Measurements from ENCODE around the gene C19orf25.

The C19orf25 gene

DNA sequence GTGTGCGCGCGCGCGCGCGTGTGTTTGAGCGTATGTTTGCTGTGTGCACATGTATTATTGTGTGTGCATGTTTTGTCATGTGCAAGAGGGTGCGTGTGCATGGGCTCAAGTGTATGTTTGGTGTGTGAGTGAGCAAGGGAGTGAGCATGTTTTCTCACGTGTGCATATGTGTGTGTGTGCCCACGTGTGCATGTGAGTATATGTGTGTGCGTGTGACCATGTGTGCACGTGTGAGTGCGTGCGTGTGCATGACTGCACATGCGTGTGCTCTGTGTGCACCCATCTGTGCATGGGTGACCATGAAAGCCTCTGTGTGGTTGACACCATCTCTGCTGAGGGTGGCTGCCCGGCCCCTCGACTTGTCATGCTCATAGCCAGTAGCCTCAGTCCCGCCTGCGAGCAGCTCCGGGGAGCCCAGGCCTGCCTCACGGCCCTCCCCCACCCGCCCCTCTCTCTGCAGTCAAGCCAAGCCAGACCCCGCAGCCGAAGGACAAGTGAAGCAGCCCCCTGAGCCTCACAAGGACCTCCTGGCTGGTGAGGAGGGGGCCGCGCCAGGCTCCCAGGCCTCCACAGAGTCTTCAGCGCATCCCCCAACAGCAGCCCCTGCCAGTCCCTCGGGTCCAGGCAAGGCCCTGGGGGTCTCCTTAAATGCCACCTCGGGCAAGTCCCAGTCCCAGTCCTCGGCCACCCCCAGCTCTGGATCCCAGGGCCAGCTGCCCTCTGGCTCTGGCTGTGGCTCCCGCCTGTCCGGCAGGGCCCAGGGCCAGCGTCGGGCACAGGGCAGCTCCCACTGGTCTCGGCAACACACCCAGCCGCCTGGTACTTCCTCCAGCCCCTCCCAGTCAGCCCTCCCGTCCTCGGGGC, 17.9 kb upstream of the C19orf25 start:
- no peak for DNase-seq (ENCODE audit: low spot score)

DNA sequence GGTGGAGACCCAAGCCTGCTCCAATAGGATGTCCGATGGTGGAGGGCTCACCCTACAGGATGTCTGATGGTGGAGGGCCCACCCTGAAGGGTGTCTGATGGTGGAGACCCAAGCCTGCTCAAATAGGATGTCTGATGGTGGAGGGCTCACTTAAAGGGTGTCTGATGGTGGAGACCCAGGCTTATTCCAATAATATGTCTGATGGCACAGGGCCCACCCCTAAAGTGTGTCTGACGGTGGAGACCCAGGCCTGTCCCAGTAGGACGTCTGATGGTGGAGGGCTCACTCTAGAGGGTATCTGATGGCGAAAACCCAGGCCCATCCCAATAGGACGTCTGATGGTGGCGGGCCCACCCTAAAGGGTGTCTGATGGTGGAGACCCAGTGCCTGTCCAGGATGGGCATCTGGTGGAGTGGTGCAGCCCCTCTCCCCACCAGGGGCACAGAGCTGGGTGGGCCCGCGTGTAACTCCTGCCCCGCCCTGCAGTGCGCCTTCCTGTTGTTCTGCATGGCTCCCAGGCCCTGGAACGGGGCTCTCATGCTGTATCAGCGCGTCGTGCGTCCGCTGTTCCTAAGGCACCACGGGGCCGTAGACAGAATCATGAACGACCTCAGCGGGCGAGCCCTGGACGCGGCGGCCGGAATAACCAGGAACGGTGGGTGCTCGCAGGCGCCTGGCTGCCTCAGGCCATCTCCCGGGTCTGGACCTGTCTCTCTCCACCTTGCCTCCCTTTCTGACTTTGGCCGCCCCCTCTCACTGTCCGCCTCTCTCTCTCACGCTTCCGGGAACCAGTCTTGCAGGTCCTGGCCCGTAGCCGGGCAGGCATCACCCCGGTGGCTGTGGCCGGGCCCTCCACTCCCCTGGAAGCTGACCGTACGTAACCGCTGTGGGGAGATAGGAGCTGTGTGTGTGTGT, 17.0 kb upstream of the C19orf25 start:
- DNase-seq (ENCODE audit: low spot score), result no peak

DNA sequence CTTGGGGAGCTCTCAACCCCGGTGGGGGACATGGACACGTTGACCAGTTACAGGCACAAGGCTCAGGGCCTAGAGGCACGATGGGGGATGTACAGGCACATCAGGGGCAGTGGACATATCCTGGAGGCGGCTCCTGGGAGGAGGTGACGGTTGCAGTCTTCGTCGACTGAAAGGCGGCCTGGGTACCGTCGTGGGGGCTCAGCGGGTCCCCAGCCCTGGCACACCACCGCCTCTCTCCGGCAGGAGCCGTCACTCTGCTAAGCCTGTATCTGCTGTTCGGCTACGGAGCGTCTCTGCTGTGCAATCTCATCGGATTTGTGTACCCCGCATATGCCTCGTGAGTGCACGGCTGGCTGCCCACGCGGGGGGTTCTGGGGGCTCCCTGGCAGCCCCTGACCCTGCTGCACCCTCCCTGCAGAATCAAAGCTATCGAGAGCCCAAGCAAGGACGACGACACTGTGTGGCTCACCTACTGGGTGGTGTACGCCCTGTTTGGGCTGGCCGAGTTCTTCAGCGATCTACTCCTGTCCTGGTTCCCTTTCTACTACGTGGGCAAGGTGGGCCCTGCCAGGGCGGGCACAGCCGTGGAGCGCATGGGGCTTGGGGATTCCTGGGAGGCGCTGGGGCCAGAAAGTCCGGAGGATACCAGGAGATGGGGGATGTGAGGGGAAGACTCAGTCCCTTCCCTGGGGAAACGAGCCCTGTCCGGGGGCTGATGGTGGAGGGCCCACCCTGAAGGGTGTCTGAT, 16.2 kb upstream of the C19orf25 start:
- no peak for DNase-seq (ENCODE audit: low spot score)

DNA sequence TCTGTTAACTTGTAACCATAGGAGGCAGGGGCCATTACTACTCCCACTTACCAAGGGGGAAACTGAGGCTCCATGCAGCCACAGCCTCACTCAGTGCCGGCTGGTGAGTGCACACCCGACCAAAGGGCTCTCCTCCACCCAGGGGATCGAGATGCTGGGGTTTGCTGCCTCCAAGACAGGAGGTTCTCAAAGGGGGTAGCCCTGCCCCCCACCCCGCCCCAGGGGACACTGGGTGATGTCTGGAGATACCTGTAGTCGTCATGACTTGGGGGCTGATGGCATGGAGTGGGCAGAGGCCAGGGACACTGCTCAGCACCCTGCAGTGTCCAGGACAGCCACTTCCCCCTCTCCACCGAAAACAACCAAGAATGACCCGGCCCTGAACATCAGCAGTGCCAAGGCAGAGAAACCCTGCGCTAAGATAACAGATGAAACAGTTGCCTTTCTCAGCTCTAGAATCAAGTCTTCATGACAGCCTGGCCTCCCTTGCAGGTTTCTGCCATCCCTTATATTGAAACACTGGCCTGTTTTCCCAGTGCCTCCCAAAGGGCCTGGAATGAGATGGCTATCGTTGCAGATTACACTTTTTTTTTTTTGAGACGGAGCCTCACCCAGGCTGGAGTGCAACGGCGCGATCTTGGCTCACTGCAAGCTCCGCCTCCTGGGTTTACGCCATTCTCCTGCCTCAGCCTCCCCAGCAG, 15.2 kb upstream of the C19orf25 start:
- DNase-seq (ENCODE audit: low spot score), result no peak

DNA sequence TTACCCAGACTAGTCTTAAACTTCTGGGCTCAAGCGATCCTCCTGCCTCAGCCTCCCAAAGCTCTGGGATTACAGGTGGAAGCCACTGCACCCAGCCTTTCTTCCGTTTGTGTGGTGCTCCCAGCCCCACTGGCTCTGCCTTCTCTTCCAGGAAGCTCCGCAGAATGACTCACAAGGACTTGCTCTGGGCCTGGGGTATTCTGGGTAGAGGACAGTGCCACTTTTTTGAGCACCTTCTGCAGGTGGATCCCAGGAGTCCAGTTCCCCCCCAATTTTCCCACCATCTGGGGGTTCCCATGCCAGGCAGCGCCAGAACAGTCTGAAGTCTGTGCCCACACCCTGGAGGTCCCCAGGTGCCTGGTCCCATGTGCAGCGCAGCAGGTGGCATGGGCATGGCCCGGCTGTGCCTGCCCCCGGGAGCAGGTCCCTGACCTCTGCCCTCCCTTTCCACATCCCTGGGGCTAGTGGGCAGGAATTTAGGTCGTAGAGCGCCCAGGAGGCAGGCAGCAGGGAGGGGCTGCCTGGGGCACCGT, 13.5 kb upstream of the C19orf25 start:
- DNase-seq (ENCODE audit: low spot score), result no peak

DNA sequence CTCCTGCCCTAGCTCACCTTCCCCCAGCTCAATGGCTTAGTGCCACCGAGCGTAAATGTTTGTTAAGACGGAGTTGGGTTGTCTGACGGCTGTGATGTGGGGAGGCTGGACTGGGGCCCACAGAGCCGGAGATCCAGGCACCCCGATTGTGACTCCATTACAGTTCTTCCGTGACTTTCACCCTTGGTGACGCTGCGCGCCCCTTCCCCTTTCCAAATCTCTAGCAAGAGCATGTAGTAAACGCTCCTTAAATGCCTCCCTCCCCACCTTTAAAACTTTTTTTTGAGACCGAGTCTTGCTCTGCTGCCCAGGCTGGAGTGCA, 12.8 kb upstream of the C19orf25 start:
- no peak for DNase-seq (ENCODE audit: low spot score)

DNA sequence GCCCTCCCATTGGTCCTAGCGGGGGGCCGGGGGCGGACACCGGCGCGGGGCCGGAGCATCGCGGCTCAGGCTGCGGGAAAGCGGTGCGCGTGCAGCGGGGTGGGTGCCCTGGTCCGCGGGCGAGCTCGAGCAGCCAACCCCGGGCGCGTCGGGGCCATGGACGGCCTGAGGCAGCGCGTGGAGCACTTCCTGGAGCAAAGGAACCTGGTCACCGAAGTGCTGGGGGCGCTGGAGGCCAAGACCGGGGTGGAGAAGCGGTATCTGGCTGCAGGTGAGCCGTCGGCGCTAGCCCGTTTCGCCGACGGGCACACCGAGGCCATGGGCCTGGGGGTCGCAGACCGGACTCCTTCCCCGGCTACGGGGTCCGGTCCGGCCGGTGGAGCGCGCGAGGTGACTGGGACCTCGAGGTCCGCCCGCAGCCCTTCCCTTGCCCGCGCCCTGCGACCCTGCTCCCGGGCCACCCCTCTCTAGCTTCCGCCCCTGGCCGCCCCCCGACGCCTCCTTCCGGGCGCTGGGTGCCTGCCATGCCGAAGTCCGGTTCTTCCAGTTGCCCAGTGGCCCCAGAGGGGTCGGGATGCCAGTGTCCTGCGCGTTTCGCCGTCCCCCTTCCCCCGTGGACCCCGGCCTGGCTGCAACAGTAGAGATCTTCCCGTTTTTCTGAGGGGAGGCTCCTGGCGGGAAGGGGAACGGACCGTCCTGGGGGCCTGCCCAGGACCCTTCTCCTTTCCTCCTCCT, 12.3 kb upstream of the C19orf25 start, which contains the start of gene REEP6:
Gene REEP6, plus strand, starts transcription at position 68 of the 735 bp plus-strand sequence. Its CDS starts 89 bp downstream, at position 157.
- no peak for DNase-seq (ENCODE audit: low spot score)

DNA sequence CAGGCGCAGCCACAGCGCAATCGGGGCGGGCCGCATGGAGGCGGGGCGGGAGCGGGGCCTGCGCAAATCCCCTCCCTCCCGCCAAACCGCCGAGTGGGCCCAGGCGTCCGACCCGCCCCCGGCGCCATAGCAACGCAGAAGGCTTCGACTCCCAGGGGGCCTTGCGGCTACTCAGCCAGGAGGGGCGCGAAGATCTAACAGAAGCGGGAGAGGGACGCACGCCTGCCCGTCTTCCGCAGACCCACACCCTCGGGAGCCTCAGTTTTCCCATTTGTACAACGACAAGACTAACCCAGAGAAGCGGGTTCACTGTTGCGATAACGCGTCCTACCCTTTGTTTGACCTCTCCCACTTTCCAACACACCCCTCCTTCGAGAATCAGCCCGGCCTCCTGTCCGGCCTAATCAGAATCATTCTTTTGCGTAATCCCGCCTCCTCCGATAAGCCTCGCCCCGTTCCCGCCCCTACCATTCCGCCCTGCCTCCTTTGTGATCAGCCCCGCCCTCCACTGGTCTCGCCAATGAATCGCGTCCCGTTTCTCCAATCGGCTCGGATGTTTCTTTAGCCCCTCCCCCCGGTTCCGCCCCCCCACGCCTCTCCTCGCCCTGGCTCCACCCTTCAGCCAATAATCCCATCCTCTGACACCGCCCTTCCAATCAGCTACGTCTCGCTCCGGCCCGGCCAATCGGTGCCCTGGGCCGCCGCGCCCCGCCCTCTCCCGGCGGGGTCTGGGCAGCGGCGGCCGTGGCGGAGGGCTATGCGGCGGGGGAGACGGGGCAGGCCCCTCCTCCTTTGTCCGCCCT, 11.5 kb upstream of the C19orf25 start, which contains the start of gene PCSK4:
Gene PCSK4, minus strand, starts transcription at position 40 of the 803 bp plus-strand sequence. Its CDS starts 4 bp downstream, at position 36.
- peak; percentile 99 for DNase-seq (ENCODE audit: low spot score)

DNA sequence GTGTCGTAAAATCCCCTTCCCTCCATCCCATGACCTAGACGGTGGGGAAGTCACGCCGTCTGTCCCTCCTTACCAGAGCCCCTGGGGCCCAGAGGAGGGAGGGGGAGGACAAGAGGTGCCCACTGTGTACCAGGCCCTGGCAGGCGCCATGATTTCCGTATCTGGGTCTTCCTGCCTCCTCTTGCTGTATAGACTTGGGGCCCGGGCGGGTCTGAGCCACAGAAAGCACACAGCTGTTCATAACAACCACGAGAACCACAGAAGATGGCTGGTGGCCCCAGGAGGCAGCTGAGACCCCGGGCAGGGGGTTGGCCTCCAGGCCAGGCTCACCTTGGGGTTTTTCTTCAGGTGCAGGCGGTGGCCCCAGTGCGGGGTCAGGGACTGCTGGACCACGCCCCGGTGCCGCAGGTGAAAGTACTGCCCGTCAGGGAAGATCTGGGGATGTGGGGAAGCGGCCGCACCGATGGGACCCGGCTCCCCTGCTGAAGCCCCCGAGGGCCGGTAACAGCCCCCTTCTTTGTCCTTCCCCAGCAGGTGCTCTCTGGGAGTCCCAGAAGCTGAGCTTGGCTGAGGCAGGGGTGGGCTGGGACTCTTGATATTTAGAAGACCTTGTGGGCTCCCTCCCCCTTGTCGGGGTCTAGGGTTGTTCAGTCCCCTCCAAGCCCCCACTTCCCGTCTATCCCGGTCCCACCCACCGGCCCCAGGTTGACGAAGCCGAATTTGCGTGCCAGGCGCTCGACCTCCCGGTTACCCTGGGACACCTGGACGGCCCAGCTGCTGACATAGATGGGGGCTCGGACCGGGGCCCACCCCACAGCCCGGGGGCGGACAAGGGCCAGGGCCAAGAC, 10.7 kb upstream of the C19orf25 start:
- no peak for DNase-seq (ENCODE audit: low spot score)

DNA sequence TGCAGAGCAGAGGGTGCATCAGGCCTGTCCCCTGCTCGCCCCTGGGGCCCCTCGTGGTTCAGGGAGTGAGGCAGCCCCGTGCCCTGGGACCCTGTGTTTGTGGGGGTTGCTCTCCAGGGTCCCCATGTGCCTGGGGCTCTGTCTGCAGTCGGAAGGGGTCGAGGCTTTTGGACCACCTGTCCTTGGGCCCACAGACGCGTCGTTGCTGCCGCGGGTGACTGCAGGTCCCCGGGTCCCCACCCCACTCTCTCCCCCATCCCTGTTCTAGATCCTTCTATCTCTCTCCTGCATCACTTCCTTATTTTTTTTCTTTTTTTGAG, 9.2 kb upstream of the C19orf25 start:
- DNase-seq (ENCODE audit: low spot score), result no peak

DNA sequence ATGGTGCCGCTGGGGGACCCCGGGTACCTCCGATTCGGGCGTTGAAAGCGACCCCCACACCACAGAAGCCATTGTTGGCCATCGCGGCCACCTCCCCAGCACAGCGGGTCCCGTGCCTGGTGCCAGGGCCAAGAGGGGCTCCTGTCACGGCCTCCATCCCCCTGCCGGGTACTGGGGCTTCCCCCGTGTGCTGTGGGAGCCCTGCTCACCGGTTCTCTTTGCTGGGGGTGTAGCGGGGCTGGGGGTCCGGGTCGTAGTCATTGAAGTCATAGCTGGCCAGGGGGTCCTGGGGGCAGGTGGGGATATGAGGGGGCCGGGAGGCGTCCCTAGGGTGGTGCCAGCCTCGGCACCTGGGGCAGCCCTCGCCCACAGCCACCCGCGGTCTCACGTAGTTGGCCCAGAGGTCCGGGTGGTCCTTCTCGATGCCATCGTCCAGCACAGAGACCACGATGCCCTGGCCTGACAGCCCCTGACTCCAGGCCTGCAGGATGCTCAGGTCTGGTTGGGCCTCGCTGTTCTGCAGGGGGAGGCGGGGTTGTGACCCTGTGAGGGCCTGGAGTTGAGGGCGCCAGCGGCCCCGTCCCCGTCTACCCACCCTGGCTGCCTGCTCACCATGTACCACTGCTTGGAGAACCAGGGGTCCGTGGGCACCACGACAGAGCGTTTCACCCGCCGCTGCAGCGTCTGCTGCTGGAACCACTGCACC, 8.7 kb upstream of the C19orf25 start:
- no peak for DNase-seq (ENCODE audit: low spot score)

DNA sequence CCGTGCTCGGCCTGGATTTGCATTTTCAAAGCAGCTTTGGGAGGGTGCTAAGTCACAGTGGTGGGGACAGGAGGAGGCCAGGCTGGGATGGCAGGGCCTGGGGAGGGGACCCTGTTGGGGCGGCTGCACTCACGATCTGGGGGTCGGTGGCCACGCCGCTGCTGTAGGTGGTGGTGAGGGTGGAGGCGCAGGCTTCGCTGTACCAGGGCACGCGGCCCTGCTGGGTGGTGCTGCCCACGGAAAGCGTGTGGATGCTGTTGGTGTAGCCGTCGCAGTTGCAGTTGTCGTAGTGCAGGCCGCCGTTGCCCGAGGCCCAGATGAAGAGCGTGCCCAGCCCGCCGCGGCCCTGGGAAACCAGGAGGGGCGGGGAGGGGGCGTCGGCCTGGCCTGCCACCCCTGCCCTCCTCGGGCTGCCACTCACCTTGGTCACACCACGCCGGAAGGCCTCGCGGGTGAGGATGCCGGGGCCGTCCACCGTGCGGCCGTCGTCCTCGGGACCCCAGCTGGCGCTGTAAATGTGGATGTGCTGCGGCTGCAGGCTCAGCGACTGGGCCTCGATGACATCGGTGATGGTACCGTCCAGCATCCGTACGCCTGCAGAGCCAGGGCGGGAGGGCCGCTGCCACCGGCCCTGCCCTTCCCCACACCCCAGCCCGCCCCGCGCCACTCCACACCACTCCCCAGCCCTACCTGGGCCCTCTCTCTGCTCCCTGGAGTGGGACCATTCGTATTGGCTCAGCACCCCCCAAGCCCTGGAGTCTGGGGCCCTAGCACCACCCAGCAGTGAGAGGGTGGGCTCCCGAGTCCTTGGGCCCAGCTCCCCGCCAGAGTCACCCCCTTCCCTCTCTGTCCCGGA, 7.9 kb upstream of the C19orf25 start:
- no peak for DNase-seq (ENCODE audit: low spot score)

DNA sequence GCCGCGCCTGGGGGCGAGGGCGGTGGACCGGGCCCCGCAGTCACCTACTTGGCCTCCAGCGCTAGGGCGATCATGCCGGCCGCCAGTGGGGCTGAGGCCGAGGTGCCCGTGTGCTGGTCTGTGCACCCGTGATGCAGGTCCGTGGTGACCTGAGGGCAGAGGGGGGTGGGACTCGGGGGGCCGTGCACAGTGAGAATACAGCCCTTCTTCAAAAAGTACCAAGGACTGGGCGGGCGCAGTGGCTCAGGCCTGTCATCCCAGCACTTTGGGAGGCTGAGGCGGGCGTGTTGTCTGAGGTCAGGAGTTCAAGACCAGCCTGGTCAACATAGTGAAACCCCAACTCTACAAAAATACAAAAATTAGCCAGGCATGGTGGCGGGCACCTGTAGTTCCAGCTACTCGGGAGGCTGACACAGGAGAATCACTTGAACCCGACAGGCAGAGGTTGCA, 5.0 kb upstream of the C19orf25 start:
- no peak for DNase-seq (ENCODE audit: low spot score)

DNA sequence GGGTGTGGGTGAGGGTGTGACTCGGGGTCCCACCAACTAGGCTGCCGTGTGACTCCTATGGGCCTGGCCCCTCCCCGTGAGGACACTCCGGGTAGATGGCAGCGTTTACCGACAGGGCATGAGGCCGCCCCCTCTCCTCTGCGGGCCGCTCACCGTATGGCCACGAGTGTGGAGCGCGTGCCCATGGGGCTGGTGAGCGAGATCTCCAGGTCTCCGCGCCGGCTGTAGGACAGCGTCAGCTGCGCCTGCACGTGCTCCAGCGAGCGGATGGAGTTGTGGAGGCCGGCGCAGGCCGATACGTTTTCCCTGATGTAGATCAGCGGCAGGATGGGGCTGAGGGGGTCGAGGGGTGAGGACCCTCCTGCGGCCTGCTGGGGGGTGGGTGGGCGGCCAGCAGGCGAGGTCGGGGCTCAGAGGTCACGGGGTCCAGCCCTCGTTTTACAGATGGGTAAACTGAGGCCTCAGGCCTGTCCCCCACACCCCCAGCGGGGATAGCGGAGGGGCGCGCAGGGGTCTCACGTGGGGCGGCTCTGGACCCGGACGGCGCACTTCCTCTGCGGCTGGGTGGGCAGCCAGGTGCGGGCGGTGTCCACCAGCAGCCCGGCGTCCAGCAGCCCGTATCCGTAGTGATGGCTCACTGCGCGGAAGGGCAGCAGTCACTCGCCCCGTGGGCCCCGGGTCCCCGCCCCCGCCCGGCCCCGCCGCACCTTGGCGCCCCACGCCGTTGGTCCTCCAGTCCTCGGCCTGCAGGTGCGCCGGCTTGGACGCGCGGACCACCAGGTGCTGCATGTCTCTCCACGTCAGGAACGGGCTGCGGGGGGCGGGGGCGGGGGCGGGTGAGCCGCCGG, 4.3 kb upstream of the C19orf25 start:
- DNase-seq (ENCODE audit: low spot score), result no peak

DNA sequence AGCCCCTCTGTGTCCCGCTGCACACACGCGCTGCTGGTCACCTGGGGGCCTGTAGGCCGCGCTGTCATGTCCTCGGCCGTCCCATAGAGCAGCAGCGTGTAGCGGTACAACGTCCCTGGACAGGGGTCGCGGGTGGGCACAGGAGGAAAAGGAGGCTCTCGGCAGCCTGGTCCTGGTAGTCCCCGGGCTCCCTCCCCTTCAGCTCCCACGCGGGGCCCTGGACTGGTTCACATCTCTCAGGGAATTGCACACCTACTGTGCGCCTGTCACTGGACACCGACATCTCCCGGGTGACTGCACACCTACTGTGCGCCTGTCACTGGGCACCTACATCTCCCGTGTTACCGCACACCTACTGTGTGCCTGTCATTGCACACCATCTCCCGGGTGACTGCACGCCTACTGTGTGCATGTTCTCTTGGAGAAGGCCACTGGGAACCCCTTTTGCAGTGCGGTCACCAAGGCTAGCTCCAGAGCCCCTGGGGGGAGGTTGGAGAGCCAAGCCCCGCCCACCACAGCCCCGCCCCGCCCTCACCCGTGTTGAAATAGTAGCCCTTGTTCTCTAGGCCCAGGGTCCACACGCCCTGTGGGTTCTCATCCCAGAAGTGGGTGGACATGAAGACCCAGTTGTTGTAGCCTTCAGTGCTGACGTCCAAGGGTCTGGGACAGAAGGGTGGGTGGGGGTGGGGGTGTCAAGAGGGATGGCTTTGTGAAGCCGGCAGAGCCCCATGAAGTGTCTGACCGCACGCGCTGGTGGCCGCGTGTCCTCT, 3.5 kb upstream of the C19orf25 start:
- DNase-seq (ENCODE audit: low spot score), result no peak

Measured in activated CD4-positive, alpha-beta T cell treated with anti-CD3 and anti-CD28 coated beads, Interleukin-2, Interleukin-4, amounts not matched to agents 100 ng/mL and 50 ng/mL, durations not matched to agents 16 hours and 8 hours (primary cell).